Natural killer cell (primary cell): ENCODE results near the gene PADI1. TPM values are rescaled to one million over a fixed set of nuclear protein-coding genes. Genes with fewer than 3 reads are reported as not detected.

ENCODE experiments used
- ATAC-seq, 3 donors: fragments of 150-1000 bp in 2 of 3; fragments of 200-7000 bp in 1 of 3; cut with Tn5 transposase; 1 replicate in 1 of 3; 2 replicates in 2 of 3; pipeline ENCODE4 v1.10.0; 2021; ENCODE audit warnings: mild to moderate bottlenecking in 2 of 3, moderate library complexity in 2 of 3
- DNase-seq, 2 donors: peaks; one replicate each; pipeline versions ENCODE4 v3.0.0 to v3.0.0-alpha.2; 2013 to 2021; ENCODE audit warnings: mixed read lengths in 1 of 2
- H3K27ac ChIP-seq: one replicate; pipeline ENCODE4 v1.5.1; 2013; ENCODE audit warnings: mild to moderate bottlenecking, low read length
- H3K27me3 ChIP-seq: one replicate; pipeline ENCODE4 v1.6.1; 2013; ENCODE audit warnings: low read length; ENCODE audit not compliant: control insufficient read depth, insufficient read depth
- H3K36me3 ChIP-seq: one replicate; pipeline ENCODE4 v1.6.1; 2013; ENCODE audit warnings: low read length; ENCODE audit not compliant: control insufficient read depth, insufficient read depth
- H3K4me1 ChIP-seq: one replicate; pipeline ENCODE4 v1.6.1; 2013; ENCODE audit warnings: low read length; ENCODE audit not compliant: control insufficient read depth, insufficient read depth
- H3K4me3 ChIP-seq: one replicate; pipeline ENCODE4 v1.5.1; 2013; ENCODE audit warnings: low read length
- H3K9me3 ChIP-seq: one replicate; pipeline ENCODE4 v1.6.1; 2013; ENCODE audit warnings: low read length; ENCODE audit not compliant: control insufficient read depth, insufficient read depth
- H3K27ac Mint-ChIP-seq, 2 donors: one replicate each; pipeline ENCODE4 v1.8.0; 2022; ENCODE audit warnings: mild to moderate bottlenecking in 2 of 2, mixed read lengths in 2 of 2, moderate library complexity in 1 of 2
- H3K27me3 Mint-ChIP-seq, 2 donors: one replicate each; pipeline ENCODE4 v1.8.0; 2022; ENCODE audit warnings: low read depth in 2 of 2, mixed read lengths in 2 of 2
- H3K36me3 Mint-ChIP-seq: one replicate; pipeline ENCODE4 v1.8.0; 2022; ENCODE audit warnings: mixed read lengths
- H3K4me1 Mint-ChIP-seq, 2 donors: one replicate each; pipeline ENCODE4 v1.8.0; 2022; ENCODE audit warnings: mixed read lengths in 2 of 2
- H3K4me3 Mint-ChIP-seq: one replicate; pipeline ENCODE4 v1.8.0; 2022; ENCODE audit warnings: mild to moderate bottlenecking, moderate library complexity, mixed read lengths
- H3K9me3 Mint-ChIP-seq, 2 donors: one replicate each; pipeline ENCODE4 v1.8.0; 2022; ENCODE audit warnings: mixed read lengths in 2 of 2
- CTCF ChIP-seq: fragments of 200-600 bp; IDR thresholded peaks from one replicate; pipeline ENCODE4 v1.8.0; 2022; ENCODE audit warnings: antibody characterized with exemption
- WGBS: methylation state at CpG from one replicate; pipeline ENCODE4 v1.1.7; 2013; ENCODE audit warnings: missing lambda C conversion rate; ENCODE audit not compliant: insufficient coverage; 5-methylcytosine and 5-hydroxymethylcytosine counted together
- intact Hi-C: fragments of 100-400 bp; cut with micrococcal nuclease; formaldehyde crosslinking; loops from one replicate; pipeline ENCODE4 v1.14.2; 2022
- total RNA-seq, 4 donors: library from RNA; stranded (reverse); fragments of 120-200 nt in 1 of 4; gene quantifications; one replicate each; pipeline versions ENCODE4 v1.2.3 to v1.2.4, GENCODE V29; 2013 to 2022

Gene PADI1
- total RNA-seq, 3 donors from 2014 or later (not counting 1 experiment from before 2014, with no cell fraction given), result not detected

DNA sequence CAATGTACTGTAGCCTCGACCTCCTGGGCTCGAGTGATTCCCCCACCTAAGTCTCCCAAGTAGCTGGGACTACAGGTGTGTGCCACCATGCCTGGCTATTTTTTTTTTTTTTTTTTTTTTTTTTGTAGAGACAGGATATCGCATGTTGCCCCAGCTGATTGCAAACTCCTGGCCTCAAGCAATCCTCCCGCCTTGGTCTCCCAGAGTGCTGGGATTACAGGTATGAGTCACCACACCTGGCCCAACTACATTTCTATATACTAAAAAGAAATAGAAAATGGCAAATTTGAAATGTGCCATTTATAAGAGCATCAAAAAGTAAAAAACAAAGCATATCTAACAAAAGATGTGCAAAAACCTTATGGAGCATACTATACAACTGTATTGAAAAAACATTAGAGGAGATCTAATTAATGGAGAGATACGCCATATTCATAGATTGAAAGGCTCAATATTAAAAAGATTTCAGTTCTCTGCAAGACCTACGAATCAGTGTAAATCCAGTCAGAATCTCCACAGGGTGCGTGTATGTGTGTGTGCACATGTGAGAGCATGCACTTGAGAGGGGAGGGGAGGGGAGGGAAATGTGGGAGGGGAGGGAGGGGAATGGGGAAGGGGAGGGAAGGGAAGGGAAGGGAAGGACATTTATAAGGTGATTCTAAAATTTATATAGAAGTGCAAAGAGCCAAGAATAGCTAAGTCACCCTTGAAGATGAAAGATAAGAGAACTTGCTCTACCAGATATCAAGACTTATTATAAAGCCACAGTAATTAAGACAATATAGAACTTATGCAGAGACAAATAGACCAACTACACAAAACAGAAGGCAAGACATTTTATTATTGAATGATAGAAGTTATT lies 87.6 kb downstream of the PADI1 start:
- intact Hi-C loops, result no loop called here
- DNase-seq, result no peak
- H3K27me3 Mint-ChIP-seq, result peaks cover 7 to 21% of the 10 kb centered on the region in 2 donors
- WGBS, result 65% methylated on average over 4 of the region's 7 CpGs
- H3K4me1 Mint-ChIP-seq, result no peaks in the 10 kb centered on the region
- no peaks in the 10 kb centered on the region for H3K36me3 Mint-ChIP-seq
- Histone ChIP-seq H3K36me3 (no peaks in the 10 kb centered on the region), H3K27me3 (no peaks in the 10 kb centered on the region), H3K27ac (no peak overlapping the region), H3K4me3 (no peak overlapping the region), H3K9me3 (no peaks in the 10 kb centered on the region), H3K4me1 (peaks cover 4% of the 10 kb centered on the region)
- no peaks in the 10 kb centered on the region for H3K9me3 Mint-ChIP-seq
- TF ChIP-seq CTCF, result no peak
- ATAC-seq, result no peak
- H3K27ac Mint-ChIP-seq, result no peak overlapping the region
- H3K4me3 Mint-ChIP-seq, result no peak overlapping the region

DNA sequence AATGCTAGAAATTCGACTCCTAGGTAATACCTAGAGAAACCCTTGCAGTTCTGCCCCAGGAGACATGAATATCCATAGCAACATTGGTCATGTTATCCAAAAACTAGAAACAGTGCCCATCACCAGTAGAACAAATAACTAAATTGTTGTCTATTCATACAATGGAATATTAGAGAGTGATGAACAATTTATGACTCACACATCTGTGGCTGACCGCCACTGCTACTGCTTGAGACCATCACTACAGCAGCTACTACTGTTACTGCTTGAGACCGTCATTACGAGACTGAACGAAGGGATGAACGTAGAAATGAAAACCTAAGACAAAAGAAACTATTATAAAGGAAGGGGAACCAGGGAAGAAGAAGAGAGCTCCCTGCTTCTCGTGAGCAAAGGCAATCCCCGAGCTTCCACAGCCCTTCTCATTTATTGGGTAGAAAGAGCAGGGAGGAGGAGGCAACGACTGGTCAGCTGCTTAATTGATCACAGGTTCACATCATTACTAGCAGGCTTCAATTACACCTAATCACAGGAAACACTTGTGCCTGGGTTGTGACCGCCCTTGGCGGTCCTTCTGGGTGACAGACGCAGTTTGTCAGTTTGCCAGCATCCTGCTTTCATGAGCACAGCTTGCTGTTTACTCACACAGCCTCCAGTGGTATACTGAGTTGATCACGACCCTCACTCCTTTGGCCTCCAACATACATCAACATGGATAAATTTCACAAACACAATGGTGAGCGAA lies 88.9 kb downstream of the PADI1 start:
- ATAC-seq (no peak), DNase-seq (no peak)
- peaks cover 10 to 26% of the 10 kb centered on the region in 2 donors for H3K27me3 Mint-ChIP-seq
- no peaks in the 10 kb centered on the region for H3K36me3 Mint-ChIP-seq
- TF ChIP-seq CTCF, result no peak
- WGBS, result 52% methylated on average over 12 of the region's 14 CpGs
- H3K27ac Mint-ChIP-seq, result no peak overlapping the region
- H3K9me3 Mint-ChIP-seq, result no peaks in the 10 kb centered on the region
- no peaks in the 10 kb centered on the region for H3K4me1 Mint-ChIP-seq
- no peaks in the 10 kb centered on the region for H3K27me3 ChIP-seq
- H3K36me3 ChIP-seq, result no peaks in the 10 kb centered on the region
- no peaks in the 10 kb centered on the region for H3K4me1 ChIP-seq
- H3K4me3 Mint-ChIP-seq, result no peak overlapping the region
- H3K9me3 ChIP-seq, result no peaks in the 10 kb centered on the region
- H3K4me3 ChIP-seq, result no peak overlapping the region
- intact Hi-C loops, result no loop called here
- H3K27ac ChIP-seq, result no peak overlapping the region

GRCh38 chr1:17295292-17295691 lies 90.4 kb downstream of the PADI1 start:
- no peaks in the 10 kb centered on the region for H3K9me3 ChIP-seq
- intact Hi-C loops, result no loop called here
- no peak for ATAC-seq
- 73% methylated on average over 4 of the region's 4 CpGs for WGBS
- H3K4me3 Mint-ChIP-seq, result no peak overlapping the region
- H3K4me3 ChIP-seq, result no peak overlapping the region
- no peaks in the 10 kb centered on the region for H3K27me3 ChIP-seq
- H3K27ac Mint-ChIP-seq, result no peak overlapping the region
- H3K4me1 ChIP-seq, result no peaks in the 10 kb centered on the region
- H3K9me3 Mint-ChIP-seq, result no peaks in the 10 kb centered on the region
- H3K36me3 Mint-ChIP-seq, result no peaks in the 10 kb centered on the region
- H3K4me1 Mint-ChIP-seq, result no peaks in the 10 kb centered on the region
- peaks cover 11 to 26% of the 10 kb centered on the region in 2 donors for H3K27me3 Mint-ChIP-seq
- no peak for DNase-seq
- no peak overlapping the region for H3K27ac ChIP-seq
- TF ChIP-seq CTCF, result no peak
- H3K36me3 ChIP-seq, result no peaks in the 10 kb centered on the region

Other genes with a start within 250 kb of the PADI1 start
- gene MFAP2, start 224.5 kb upstream of the PADI1 start, total RNA-seq, result under 1 TPM in 1 of 3 donors, not detected in 2; 0.15 TPM
- 10 to 100 TPM; 38.7 to 53.6 (median 42.8) TPM for gene ATP13A2, start 193.2 kb upstream of the PADI1 start, total RNA-seq
- gene SDHB, start 151.1 kb upstream of the PADI1 start, total RNA-seq, result 10 to 100 TPM; 56.8 to 62.6 (median 59.5) TPM
- 1 to 10 TPM in 1 of 3 donors, under 1 TPM in 2; 0.56 to 2.5 (median 0.88) TPM for gene PADI2, start 85.7 kb upstream of the PADI1 start, total RNA-seq
- gene PADI3, start 44.0 kb downstream of the PADI1 start, total RNA-seq, result not detected
- gene PADI4, start 103.1 kb downstream of the PADI1 start, total RNA-seq, result 10 to 100 TPM in 1 of 3 donors, 1 to 10 TPM in 2; 1.4 to 11.6 (median 1.7) TPM
- not detected for gene PADI6, start 167.1 kb downstream of the PADI1 start, total RNA-seq
- gene RCC2, start 234.5 kb downstream of the PADI1 start, total RNA-seq, result 10 to 100 TPM; 55.2 to 76.8 (median 73.2) TPM